ENCODE measurements around the gene LRP2.
"Not testable (repeated sequence)": the region's sequence is repeated elsewhere in the genome, so short reads cannot be mapped to it uniquely, and the experiment has no call there.

The LRP2 gene

DNA sequence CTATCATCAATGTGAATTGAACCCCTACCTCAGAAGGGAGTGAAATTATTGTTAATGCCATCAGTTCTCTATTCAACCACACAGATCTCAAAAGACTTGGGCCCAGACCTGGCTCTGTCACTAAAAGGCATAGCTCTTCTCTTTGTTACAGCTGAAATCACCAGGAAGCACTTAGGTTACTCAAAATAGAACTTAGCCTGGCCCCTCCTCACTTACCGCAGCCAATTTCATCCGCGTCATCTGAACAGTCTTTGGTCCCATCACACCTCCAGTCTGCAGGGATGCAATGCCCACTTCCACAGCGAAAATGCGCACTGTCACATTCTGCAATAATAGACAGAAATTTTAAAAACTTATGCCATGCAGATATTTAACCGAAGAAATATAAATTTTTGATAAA lies 41.8 kb downstream of the LRP2 start:
- H4K20me1 ChIP-seq (ENCODE audit: insufficient read depth), result no peaks in the 10 kb centered on the region
- H3K36me3 ChIP-seq (ENCODE audit: insufficient read depth), result no peaks in the 10 kb centered on the region
- no peak overlapping the region for H3K4me2 ChIP-seq
- no peak overlapping the region for H2AFZ ChIP-seq (ENCODE audit: low read depth)
- no peak overlapping the region for H3K27ac ChIP-seq
- H3K9ac ChIP-seq, result no peak overlapping the region
- H3K27me3 ChIP-seq (ENCODE audit: insufficient read depth, low read depth), result no peaks in the 10 kb centered on the region
- no peak overlapping the region for H3K4me3 ChIP-seq (IDR thresholded peaks at IDR 0.05; ENCODE audit: insufficient read depth, low read depth, low read length)
- H3K4me1 ChIP-seq (ENCODE audit: low read depth, poor library complexity, severe bottlenecking), result no peaks in the 10 kb centered on the region
- TF ChIP-seq, protein P1, sequence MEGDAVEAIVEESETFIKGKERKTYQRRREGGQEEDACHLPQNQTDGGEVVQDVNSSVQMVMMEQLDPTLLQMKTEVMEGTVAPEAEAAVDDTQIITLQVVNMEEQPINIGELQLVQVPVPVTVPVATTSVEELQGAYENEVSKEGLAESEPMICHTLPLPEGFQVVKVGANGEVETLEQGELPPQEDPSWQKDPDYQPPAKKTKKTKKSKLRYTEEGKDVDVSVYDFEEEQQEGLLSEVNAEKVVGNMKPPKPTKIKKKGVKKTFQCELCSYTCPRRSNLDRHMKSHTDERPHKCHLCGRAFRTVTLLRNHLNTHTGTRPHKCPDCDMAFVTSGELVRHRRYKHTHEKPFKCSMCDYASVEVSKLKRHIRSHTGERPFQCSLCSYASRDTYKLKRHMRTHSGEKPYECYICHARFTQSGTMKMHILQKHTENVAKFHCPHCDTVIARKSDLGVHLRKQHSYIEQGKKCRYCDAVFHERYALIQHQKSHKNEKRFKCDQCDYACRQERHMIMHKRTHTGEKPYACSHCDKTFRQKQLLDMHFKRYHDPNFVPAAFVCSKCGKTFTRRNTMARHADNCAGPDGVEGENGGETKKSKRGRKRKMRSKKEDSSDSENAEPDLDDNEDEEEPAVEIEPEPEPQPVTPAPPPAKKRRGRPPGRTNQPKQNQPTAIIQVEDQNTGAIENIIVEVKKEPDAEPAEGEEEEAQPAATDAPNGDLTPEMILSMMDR (conservative IDR thresholded peaks at IDR 0.05; ENCODE audit: low read depth, low read length), result no peak
- no peaks in the 10 kb centered on the region for H3K79me2 ChIP-seq (ENCODE audit: insufficient read depth, low read depth)

DNA sequence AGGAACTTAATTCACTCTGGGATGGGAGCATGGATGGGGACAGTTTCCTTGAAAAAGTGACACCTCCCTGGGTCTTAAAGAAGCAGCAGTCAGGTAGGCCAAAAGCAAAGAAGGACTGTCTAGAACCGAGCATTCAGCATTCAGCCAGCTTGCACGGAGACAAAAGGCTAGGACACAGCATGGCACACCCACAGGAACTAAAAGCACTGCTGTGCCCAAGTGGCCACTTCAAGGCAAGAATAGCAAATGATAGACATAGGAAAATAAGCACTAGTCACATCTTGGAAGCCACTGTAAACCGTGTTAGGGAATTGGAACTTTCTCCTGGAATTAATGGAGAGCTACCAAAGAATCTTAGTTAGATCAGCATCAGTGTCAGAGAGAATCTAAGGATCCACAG lies 47.0 kb downstream of the LRP2 start:
- Histone ChIP-seq H2AFZ (ENCODE audit: low read depth) (no peak overlapping the region), H3K4me3 (IDR thresholded peaks at IDR 0.05; ENCODE audit: insufficient read depth, low read depth, low read length) (no peak overlapping the region), H3K27me3 (ENCODE audit: insufficient read depth, low read depth) (no peaks in the 10 kb centered on the region), H3K36me3 (ENCODE audit: insufficient read depth) (no peaks in the 10 kb centered on the region), H3K4me1 (ENCODE audit: low read depth, poor library complexity, severe bottlenecking) (no peaks in the 10 kb centered on the region), H3K4me2 (no peak overlapping the region), H3K79me2 (ENCODE audit: insufficient read depth, low read depth) (no peaks in the 10 kb centered on the region), H4K20me1 (ENCODE audit: insufficient read depth) (no peaks in the 10 kb centered on the region), H3K9ac (no peak overlapping the region), H3K27ac (no peak overlapping the region)
- TF ChIP-seq, protein P1 (conservative IDR thresholded peaks at IDR 0.05; ENCODE audit: low read depth, low read length), result no peak

DNA sequence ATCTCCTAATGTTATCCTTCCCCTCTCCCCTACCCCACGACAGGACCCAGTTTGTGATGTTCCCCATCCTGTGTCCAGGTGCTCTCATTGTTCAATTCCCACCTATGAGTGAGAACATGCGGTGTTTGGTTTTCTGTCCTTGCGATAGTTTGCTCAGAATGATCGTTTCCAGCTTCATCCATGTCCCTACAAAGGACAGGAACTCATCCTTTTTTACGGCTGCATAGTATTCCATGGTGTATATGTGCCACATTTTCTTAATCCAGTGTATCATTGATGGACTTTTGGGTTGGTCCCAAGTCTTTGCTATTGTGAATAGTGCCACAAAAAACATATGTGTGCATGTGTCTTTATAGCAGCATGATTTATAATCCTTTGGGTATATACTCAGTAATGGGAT lies 54.0 kb downstream of the LRP2 start:
- not testable (repeated sequence) for H2AFZ ChIP-seq (ENCODE audit: low read depth); H3K27ac ChIP-seq; H3K79me2 ChIP-seq (ENCODE audit: insufficient read depth, low read depth); H3K9ac ChIP-seq; H4K20me1 ChIP-seq (ENCODE audit: insufficient read depth); H3K4me2 ChIP-seq; H3K36me3 ChIP-seq (ENCODE audit: insufficient read depth); H3K4me1 ChIP-seq (ENCODE audit: low read depth, poor library complexity, severe bottlenecking); H3K4me3 ChIP-seq (IDR thresholded peaks at IDR 0.05; ENCODE audit: insufficient read depth, low read depth, low read length); H3K27me3 ChIP-seq (ENCODE audit: insufficient read depth, low read depth)

DNA sequence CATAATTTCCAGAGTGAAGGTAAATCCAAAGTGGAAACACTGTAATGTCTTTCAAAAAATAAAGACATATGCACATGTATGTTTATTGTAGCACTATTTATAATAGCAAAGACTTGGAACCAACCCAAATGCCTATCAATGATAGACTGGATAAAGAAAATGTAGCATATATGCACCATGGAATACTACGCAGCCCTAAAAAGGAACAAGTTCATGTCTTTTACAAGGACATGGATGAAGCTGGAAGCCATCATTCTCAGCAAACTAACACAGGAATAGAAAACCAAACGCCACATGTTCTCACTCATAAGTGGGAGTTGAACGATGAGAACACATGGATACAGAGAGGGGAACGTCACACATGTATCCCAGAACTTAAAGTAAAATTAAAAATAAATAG lies 57.6 kb downstream of the LRP2 start:
- H3K79me2 ChIP-seq (ENCODE audit: insufficient read depth, low read depth); H3K36me3 ChIP-seq (ENCODE audit: insufficient read depth); H2AFZ ChIP-seq (ENCODE audit: low read depth); H4K20me1 ChIP-seq (ENCODE audit: insufficient read depth); H3K27me3 ChIP-seq (ENCODE audit: insufficient read depth, low read depth); H3K9ac ChIP-seq; H3K4me2 ChIP-seq; H3K4me3 ChIP-seq (IDR thresholded peaks at IDR 0.05; ENCODE audit: insufficient read depth, low read depth, low read length); H3K4me1 ChIP-seq (ENCODE audit: low read depth, poor library complexity, severe bottlenecking); H3K27ac ChIP-seq: not testable (repeated sequence)

DNA sequence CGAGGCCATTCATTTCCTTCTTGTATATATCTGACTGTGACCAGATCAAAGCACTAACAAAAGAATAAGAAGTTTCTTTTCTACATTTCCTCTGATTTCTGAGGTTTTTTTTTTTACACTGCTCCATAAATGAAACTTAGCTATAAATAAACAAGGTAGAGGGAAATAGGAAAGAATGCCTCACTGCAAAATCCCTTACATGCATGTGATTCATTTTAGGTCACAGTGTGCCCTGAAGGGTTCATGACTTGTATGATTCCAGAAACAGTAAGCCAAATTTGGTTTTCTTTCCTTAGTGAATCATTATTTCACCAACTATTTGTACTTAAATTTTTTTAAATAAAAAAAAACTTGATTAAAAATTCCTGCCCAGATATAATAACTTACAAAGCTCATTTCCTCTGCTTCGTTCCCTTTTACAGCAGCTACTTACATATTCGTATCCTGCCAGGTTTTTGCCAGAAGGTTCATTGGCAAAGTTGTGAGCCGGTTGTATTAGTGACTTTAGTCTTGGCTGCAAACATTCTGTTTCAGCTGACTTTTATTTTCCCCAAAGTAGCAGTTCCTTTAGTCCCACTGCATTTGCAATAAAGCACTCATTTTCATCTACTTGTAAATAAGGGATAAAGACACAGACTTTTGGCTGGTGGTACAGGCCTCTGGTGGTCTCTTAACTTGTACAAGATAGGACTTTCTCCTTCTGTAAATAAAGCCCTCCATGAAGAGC lies 58.6 kb downstream of the LRP2 start:
- no peak overlapping the region for H2AFZ ChIP-seq (ENCODE audit: low read depth)

More for the DNA sequence above, 58.6 kb downstream of the LRP2 start:
- Histone ChIP-seq H3K4me2 (no peak overlapping the region), H3K9ac (no peak overlapping the region), H3K36me3 (ENCODE audit: insufficient read depth) (no peaks in the 10 kb centered on the region), H3K79me2 (ENCODE audit: insufficient read depth, low read depth) (no peaks in the 10 kb centered on the region), H3K4me3 (IDR thresholded peaks at IDR 0.05; ENCODE audit: insufficient read depth, low read depth, low read length) (no peak overlapping the region), H3K4me1 (ENCODE audit: low read depth, poor library complexity, severe bottlenecking) (no peaks in the 10 kb centered on the region), H4K20me1 (ENCODE audit: insufficient read depth) (no peaks in the 10 kb centered on the region), H3K27ac (no peak overlapping the region), H3K27me3 (ENCODE audit: insufficient read depth, low read depth) (no peaks in the 10 kb centered on the region)
- TF ChIP-seq, protein P1 (conservative IDR thresholded peaks at IDR 0.05; ENCODE audit: low read depth, low read length), result no peak
